ENCODE data around the gene EGLN2.
A peak's percentile ranks its signal among the peaks of the same experiment; 100 is the strongest.

DNA sequence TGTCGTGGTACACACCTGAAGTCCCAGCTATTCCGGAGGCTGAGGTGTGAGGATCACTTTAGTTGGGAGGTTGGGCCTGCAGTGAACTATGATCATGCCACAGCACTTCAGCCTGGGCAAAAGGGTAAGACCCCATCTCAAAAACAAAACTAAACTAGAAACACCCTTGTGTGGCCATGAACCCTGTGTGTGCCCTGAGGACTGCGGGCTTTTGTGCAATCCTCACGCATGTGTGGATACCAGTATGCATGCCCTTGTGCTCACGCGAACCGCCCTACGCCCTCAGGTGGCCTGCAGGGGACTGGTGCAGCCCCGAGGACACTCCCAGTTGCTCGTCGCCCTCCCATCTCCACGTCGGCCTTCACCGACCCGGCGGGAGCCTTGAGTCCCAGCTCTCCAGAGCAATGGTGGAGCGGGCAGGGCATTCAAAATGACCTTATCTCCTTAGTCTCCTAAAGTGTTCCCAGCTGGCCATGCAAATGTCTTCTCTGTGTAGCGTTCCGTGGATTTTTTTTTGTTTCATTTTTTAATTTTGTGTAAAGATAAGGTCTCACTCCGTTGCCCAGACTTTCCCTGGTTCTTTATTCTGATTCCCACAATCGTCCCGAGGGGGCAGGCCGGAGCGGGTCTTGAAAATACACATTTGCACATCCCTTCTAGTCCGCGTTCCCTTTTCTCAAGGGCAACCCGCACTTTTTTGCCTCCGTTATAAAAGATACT lies 868 bp upstream of the EGLN2 start:
- TF ChIP-seq, protein P1, sequence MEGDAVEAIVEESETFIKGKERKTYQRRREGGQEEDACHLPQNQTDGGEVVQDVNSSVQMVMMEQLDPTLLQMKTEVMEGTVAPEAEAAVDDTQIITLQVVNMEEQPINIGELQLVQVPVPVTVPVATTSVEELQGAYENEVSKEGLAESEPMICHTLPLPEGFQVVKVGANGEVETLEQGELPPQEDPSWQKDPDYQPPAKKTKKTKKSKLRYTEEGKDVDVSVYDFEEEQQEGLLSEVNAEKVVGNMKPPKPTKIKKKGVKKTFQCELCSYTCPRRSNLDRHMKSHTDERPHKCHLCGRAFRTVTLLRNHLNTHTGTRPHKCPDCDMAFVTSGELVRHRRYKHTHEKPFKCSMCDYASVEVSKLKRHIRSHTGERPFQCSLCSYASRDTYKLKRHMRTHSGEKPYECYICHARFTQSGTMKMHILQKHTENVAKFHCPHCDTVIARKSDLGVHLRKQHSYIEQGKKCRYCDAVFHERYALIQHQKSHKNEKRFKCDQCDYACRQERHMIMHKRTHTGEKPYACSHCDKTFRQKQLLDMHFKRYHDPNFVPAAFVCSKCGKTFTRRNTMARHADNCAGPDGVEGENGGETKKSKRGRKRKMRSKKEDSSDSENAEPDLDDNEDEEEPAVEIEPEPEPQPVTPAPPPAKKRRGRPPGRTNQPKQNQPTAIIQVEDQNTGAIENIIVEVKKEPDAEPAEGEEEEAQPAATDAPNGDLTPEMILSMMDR (conservative IDR thresholded peaks at IDR 0.05 in 1 of 2, IDR thresholded peaks at IDR 0.05 in 1 of 2; ENCODE audit: extremely low read depth in 1 of 2, insufficient read depth in 1 of 2, low read depth in 1 of 2, low read length in 2 of 2), result peak; percentile 23 to 38
- no peak for TF ChIP-seq EZH2 (IDR thresholded peaks at IDR 0.05; ENCODE audit: borderline replicate concordance, low read length)
